ENCODE results near the gene CGB7.

The CGB7 gene

GRCh38 chr19:49004964-49005614, 52.5 kb downstream of the CGB7 start:
- 94% methylated on average over 7 of the region's 7 CpGs for WGBS
- Histone ChIP-seq H3K9me3 (ENCODE audit: insufficient read depth, low read depth, low read length) (no peaks in the 10 kb centered on the region), H3K27ac (ENCODE audit: low read depth, low read length) (no peak overlapping the region), H3K9ac (ENCODE audit: low read depth, low read length) (no peak overlapping the region), H3K4me3 (ENCODE audit: low read length) (no peak overlapping the region), H3K4me1 (ENCODE audit: insufficient read depth, low read length) (no peaks in the 10 kb centered on the region), H3K27me3 (ENCODE audit: insufficient read depth, low read length) (no peaks in the 10 kb centered on the region), H3K36me3 (ENCODE audit: insufficient read depth, low read length) (peaks cover 70% of the 10 kb centered on the region)
